ENCODE measurements around the gene AATF. TPM values are rescaled to one million over a fixed set of nuclear protein-coding genes. Genes with fewer than 3 reads are reported as not detected.

AATF gene
- polyA plus RNA-seq, 1 donor from 2014 or later, result 12.7 TPM

- no peaks in the 10 kb centered on the region for H3F3A ChIP-seq (ENCODE audit: insufficient read depth, low read length, poor library complexity, severe bottlenecking)
These were observed 34.9 kb downstream of the AATF start for GRCh38 chr17:36983618-36984017.

GRCh38 chr17:36989173-36989572, 40.4 kb downstream of the AATF start:
- no peaks in the 10 kb centered on the region for H3F3A ChIP-seq (ENCODE audit: insufficient read depth, low read length, poor library complexity, severe bottlenecking)
- no peak for TF ChIP-seq REST (IDR thresholded peaks at IDR 0.05; ENCODE audit: borderline replicate concordance)
- TF ChIP-seq RAD21 (conservative IDR thresholded peaks at IDR 0.05), result no peak
- no peak for TF ChIP-seq EP300 (conservative IDR thresholded peaks at IDR 0.05; ENCODE audit: poor library complexity, severe bottlenecking)
- TF ChIP-seq TAF1 (IDR thresholded peaks at IDR 0.05; ENCODE audit: low read depth), result no peak
- TF ChIP-seq SMC3 (conservative IDR thresholded peaks at IDR 0.05; ENCODE audit: poor library complexity), result no peak
- no peak for TF ChIP-seq MXI1 (conservative IDR thresholded peaks at IDR 0.05; ENCODE audit: poor library complexity, severe bottlenecking)
- no peak for TF ChIP-seq EZH2 (IDR thresholded peaks at IDR 0.05; ENCODE audit: borderline replicate concordance, insufficient read depth, low read length, poor library complexity, severe bottlenecking)
- no peak for TF ChIP-seq POLR2AphosphoS5 (IDR thresholded peaks at IDR 0.05)

More at GRCh38 chr17:36983618-36984017, 34.9 kb downstream of the AATF start:
- H3K27ac ChIP-seq (ENCODE audit: low read length), result no peak overlapping the region
- H3K4me3 ChIP-seq (ENCODE audit: low read length), result no peak overlapping the region
- no peaks in the 10 kb centered on the region for H3K36me3 ChIP-seq (ENCODE audit: insufficient read depth, low read length)
- no peak overlapping the region for H3K4me2 ChIP-seq (ENCODE audit: low read length)
- H4K20me1 ChIP-seq (ENCODE audit: insufficient read depth), result no peaks in the 10 kb centered on the region
- TF ChIP-seq MXI1 (conservative IDR thresholded peaks at IDR 0.05; ENCODE audit: poor library complexity, severe bottlenecking), result no peak
- no peak for TF ChIP-seq EP300 (conservative IDR thresholded peaks at IDR 0.05; ENCODE audit: poor library complexity, severe bottlenecking)
- no peak for TF ChIP-seq POLR2AphosphoS5 (IDR thresholded peaks at IDR 0.05)
- no peak for TF ChIP-seq SMC3 (conservative IDR thresholded peaks at IDR 0.05; ENCODE audit: poor library complexity)
- no peak for TF ChIP-seq RAD21 (conservative IDR thresholded peaks at IDR 0.05)
- no peak for TF ChIP-seq REST (IDR thresholded peaks at IDR 0.05; ENCODE audit: borderline replicate concordance)
- TF ChIP-seq TAF1 (IDR thresholded peaks at IDR 0.05; ENCODE audit: low read depth), result no peak
- TF ChIP-seq EZH2 (IDR thresholded peaks at IDR 0.05; ENCODE audit: borderline replicate concordance, insufficient read depth, low read length, poor library complexity, severe bottlenecking), result no peak
- no peak for TF ChIP-seq CTCF (IDR thresholded peaks at IDR 0.05; ENCODE audit: poor library complexity, severe bottlenecking)
- H3K27me3 ChIP-seq (ENCODE audit: insufficient read depth, low read depth, low read length), result no peaks in the 10 kb centered on the region
- no peak overlapping the region for H2AFZ ChIP-seq (ENCODE audit: low read depth, low read length)
- no peak overlapping the region for H3K9ac ChIP-seq (ENCODE audit: low read length)
- H3K9me2 ChIP-seq (ENCODE audit: insufficient read depth, low read length), result no peaks in the 10 kb centered on the region
- no peaks in the 10 kb centered on the region for H3K79me2 ChIP-seq (replicated peaks; ENCODE audit: insufficient read depth, low read length)
- H3K9me3 ChIP-seq (ENCODE audit: low read length), result no peaks in the 10 kb centered on the region

More at GRCh38 chr17:36989173-36989572, 40.4 kb downstream of the AATF start:
- no peak overlapping the region for H2AFZ ChIP-seq (ENCODE audit: low read depth, low read length)
- H3K9me2 ChIP-seq (ENCODE audit: insufficient read depth, low read length), result no peaks in the 10 kb centered on the region
- H4K20me1 ChIP-seq (ENCODE audit: insufficient read depth), result no peaks in the 10 kb centered on the region
- no peak overlapping the region for H3K4me2 ChIP-seq (ENCODE audit: low read length)
- no peaks in the 10 kb centered on the region for H3K9me3 ChIP-seq (ENCODE audit: low read length)
- peaks cover 8% of the 10 kb centered on the region for H3K36me3 ChIP-seq (ENCODE audit: insufficient read depth, low read length)
- no peaks in the 10 kb centered on the region for H3K27me3 ChIP-seq (ENCODE audit: insufficient read depth, low read depth, low read length)
- no peaks in the 10 kb centered on the region for H3K79me2 ChIP-seq (replicated peaks; ENCODE audit: insufficient read depth, low read length)
- no peak overlapping the region for H3K27ac ChIP-seq (ENCODE audit: low read length)
- H3K9ac ChIP-seq (ENCODE audit: low read length), result no peak overlapping the region
- no peak overlapping the region for H3K4me3 ChIP-seq (ENCODE audit: low read length)
